HG02981 (cell line): ENCODE measurements around the gene PHC3.

ENCODE experiments used
- ATAC-seq: cut with Tn5 transposase; IDR thresholded peaks from one replicate; pipeline ENCODE4 v1.9.1; 2021; ENCODE audit warnings: mild to moderate bottlenecking, moderate library complexity; ENCODE audit not compliant: unreplicated experiment

Gene PHC3

DNA sequence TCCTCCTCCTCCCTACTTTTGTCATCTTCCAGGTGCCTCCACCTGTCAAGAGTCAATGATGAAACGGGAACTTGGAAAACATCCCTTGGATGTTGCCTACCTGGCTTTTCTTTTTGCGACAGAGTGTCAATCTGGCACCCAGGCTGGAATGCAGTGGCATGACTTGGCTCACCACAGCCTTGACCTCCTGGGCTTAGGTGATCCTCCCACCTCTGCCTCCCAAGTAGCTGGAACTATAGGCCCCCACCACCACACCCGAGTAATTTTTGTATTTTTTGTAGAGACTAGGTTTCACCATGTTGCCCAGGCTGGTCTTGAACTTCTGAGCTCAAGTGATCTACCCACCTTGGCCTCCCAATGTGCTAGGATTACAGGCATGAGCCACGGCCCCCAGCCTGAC is 100.9 kb downstream of the PHC3 start:
- ATAC-seq = no peak

DNA sequence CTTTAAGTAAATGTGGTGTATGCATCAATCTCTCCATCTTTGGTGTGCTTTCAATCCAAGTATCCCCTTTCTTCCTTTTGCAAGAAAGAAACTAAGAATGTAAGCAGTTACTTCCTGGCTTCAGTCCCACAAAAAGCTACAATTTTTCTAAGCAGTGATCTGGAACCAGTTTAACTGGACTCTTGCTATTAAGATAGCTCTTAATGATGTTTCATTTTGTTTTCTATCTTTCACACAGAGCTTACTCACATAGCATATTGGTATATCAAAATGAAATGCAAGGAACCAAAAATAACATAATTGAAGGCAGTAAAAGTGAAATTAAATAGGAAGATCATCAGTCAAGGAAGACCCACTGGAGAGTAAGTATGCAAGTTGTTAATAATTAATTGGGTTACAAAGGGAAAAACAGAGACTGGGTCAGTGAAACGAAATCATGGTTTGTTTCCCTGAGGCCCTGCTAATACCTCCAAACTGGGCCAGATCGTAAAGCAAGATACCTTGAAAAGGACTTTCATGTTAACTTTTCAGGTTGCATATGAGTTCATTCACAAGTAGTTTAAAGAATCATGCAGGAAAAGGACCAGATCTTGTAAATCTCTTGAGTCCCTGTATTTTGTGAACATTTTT is 101.9 kb downstream of the PHC3 start:
- ATAC-seq = no peak

DNA sequence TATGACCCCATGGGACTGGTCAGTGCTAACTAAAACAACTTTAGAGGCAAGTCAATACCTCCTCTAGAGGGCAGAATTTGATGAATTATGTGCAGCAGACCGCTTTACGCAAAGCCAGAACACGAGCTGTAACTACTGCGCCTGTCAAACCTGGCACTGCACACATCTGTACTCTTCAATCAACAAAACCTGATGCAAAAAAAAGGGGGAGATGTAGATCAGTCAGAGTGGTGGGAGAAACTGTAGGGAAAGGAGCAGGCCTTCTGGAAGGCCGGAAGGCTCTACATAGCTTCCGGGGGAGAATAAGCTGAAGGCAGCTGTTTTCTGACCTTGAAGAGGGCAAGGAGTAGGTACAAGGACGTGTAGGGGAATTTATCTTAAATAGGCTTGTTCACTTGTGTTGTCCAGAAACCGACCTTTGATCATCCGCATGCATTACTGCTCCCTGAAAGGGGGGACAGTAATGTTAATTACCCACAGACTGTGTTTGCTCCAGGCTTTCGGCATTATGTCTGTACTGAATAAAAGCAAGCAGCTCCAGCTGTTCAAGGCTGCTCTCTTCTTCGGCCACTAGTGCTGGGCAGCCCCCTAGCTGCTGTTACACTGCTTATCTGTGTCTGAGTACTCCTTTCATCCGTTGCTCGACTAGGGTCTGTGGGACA is 102.8 kb downstream of the PHC3 start:
- no peak for ATAC-seq

DNA sequence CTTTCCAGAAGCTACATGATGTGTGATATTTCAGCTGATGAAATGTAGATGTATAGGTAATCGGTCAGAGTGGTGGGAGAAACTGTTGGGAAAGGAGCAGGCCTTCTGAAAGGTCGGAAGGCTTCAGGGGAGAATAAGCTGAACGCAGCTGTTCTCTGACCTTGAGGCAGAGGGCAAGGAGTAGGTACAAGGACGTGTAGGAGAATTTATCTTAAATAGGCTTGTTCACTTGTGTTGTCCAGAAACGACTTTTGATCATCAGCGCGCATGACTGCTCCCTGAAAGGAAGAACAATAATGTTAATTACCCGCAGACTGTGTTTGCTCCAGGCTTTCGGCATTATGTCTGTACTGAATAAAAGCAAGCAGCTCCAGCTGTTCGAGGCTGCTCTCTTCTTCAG is 104.2 kb downstream of the PHC3 start:
- no peak for ATAC-seq

DNA sequence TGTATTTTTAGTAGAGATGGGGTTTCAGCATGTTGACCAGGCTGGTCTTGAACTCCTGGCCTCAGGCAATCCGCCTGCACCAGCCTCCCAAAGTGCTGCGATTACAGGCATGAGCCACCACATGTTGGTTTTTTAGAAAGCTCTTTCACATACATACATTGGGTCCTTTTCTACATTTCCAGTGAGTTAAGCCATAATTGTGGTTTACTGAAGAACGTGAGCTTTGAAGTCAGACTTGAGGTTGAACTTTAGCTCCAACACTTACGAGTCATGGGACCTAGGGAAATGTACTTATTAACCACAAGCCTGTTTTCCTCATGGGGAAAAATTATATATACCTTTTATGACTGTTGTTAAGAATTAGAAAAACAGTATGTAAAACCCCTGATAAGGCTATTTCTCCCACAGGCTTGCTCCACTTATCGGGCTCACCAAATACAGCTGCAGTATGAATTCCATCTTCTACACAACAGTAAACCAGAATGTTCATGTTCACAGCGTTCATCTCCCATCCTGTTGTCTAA is 104.8 kb downstream of the PHC3 start:
- ATAC-seq = no peak

DNA sequence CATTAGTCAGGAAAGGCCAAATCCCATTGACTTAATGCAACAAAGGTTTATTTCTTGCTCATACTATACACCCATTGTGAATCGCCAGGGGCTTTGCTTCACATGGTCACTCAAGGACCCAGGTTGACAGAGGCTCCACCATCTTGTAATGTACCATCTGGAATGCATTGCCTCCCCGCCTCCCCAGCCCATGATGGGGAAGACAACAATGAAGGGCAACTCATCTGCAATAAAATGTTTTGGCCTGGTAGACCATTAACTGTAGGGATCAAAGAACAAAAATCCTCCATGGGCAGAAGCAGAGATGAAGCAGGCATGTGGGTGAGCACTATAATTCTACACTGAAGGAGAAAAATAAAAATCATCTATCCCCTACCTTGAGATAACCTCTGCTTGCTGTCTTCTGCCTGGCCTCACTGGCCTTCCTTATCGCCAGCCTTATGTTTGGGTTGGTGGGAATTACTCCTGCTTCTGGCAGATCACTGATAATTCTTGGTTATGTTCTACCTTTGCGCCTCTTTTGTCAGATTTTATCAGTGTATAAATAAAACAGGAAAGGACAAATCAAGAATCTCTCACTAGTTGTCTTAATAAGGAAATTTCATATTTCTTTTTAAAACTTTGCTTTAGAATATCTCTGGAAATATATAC is 106.0 kb downstream of the PHC3 start:
- ATAC-seq = no peak

DNA sequence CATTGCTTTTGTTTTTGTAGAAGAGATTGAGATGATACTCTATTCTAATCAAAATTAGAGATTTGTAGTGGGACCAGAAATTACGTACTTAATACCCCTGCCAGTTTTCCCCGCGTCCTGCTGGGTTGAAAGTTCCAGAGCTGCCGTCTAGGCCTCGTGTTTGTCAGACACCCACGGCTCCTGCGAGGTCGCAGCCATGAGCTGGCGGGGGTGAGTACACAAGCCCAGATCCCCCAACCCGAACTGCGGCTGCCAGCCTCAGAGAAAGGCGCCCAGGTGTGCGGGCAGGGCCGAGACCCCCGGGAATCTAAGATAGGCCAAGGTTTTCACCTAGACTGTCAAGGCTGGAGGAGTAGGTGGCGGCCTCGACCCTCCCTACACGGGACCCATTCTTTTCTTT is 117.4 kb downstream of the PHC3 start:
- ATAC-seq = no peak

DNA sequence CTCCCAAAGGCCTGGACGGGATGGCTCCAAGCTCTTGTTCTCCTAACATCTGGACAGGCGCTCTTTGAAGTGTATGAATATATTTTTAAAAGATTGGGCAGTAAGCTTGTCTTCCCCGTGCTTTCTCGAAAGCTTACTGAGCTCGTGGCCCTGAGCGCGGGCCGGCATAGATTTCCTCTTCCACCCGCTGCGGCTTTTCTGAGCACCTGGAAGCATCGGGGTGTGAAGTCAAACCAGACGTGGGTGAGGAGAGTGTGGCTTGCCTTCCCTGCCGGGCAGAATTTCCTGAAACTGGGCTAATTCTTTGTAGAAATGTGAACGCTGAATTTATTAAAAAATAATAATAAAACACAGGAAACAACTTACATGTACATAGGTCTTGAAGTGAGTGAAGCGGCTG is 117.8 kb downstream of the PHC3 start:
- ATAC-seq = no peak

DNA sequence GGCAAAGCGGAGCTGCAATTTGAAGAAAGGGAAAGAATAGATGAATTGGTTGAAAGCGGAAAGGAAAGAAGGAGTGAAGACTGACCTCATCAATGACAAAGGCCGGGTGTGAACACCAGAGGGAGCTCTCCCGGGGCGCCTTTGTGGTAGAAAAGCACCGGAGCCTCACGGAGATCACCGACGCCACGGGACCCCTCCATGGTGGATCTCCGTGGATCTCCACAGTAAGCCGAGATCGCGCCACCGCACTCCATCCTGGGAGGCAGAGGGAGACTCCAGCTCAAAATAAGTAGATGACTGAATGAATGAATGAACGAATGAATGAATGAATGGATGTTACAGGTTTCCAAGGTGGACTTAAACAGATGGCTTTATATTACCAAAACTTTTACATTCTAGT is 118.8 kb downstream of the PHC3 start:
- no peak for ATAC-seq

DNA sequence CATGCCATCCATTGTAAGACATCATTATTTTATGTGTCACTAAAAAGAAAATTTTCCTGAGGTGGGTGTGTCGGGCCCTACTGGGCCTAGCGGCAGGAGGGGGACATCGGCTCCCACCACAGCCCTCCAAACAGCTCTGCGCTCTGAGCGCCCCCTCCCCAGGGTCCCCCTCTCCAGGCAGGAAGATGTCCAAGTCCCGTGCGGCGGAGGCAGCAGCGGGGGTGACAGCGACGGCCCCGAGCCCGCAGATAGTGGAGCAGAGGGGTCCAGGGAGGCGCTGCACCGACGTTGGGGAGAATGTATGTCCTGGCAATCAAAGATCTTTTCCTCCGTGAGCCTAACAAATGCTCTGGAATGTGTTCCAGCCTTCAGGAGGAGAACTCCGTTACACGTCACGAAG is 119.5 kb downstream of the PHC3 start:
- no peak for ATAC-seq

DNA sequence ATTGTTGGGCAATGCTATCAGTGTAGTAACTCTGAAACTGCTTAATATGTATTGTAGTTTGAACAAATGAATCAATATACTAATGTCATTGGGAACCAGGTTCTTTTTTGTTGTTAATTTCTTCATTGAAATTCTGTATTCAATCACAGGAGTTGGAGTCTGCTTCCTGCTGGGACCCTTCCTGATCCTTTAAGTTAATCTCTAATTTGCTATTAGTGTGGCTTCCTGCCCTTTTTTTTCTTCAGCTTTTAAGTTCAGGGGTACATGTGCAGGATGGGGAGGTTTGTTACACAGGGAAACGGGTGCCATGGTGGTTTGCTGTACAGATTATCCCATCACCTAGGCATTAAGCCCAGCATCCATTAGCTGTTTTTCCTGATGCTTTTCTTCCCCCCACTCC is 122.1 kb downstream of the PHC3 start:
- ATAC-seq = no peak

DNA sequence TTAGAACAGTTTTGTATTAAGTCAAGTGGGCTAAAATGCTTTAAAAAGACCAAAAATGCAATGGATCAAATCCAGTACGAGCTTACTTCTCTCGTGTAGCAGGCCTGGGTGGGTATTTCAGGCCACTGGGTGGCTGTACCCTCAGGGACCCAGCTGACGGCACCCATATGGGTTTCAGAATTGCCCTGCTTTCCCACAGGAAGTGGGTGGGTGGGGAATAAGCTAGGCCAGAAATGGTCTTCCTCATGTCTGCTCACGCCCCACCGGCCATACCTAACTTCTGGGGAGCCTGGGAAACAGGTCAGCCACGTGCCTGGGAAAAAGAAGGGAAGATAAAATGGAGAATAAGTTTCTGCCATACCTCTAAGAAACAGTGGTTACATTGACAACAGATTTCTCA is 123.4 kb downstream of the PHC3 start:
- no peak for ATAC-seq

DNA sequence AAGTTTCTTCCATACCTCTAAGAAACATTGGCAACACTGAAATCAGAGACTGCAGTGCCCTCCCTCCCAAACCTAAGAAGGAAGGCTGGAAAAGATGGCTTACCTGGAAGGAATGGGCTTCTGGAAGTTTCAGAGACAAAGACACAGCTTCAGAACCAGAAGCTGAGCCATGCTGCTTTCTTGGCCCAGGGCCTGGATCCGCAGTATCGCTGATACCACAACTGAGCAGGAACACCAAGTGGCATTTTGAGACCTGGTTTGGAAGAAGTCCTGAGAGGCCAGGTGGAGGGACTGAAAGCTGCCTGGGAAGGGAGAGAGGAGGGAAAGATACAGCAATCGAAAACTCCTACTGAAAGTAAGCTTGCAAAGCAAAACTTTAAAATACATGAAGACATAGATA is 124.0 kb downstream of the PHC3 start:
- no peak for ATAC-seq

DNA sequence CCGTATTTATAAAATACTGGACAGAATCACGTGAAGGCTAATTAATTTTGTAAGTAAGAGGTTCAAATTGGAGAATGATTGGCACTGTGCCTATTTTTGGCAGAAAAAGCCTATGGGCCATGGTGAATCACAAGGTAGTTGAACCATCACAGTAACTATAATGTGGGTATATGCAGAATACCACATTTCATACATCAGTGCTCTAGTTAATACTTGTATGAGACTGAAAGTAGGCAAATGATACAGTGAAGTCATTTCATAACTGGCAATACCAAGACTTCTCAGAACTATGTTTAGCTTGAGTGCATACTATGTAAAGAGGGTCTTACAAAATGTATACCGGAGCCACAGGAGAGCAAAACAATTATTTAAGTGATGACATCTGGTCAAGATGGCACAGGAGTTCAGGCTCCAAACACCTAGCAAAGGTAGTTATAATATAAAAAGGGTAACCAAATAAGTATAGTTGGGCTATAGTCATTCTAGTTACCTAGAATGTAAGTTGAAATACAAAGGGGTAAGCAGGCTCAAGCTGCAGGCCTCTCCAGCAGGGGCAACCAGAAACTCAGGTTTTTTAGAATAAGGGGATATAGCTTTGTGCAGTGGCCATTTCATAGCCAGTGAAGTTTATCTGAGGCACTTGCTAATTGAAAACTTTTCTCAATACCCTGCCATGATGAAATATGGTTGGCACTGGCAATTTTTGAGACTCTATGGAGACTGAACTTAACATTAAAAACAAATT is 124.7 kb downstream of the PHC3 start:
- ATAC-seq = peak; percentile 97

DNA sequence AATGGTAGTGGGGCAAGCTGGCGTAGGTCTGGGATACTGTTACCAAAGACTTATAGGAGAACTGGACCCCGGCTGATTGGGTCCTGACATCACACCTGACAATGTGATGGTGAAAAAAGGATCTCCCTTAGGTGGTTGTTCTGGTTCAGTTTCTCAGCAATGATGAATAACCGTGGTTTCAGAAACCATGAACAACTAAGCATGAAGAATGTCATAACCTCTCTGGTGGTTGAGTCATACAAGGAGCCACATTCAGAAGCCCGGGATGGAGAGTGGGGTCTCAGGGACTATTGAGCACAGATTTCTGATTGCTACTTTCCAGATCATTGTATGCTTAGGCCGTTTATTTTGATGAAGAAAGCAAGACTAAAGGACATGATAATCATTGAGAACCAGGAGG is 126.3 kb downstream of the PHC3 start:
- ATAC-seq = peak; percentile 62

DNA sequence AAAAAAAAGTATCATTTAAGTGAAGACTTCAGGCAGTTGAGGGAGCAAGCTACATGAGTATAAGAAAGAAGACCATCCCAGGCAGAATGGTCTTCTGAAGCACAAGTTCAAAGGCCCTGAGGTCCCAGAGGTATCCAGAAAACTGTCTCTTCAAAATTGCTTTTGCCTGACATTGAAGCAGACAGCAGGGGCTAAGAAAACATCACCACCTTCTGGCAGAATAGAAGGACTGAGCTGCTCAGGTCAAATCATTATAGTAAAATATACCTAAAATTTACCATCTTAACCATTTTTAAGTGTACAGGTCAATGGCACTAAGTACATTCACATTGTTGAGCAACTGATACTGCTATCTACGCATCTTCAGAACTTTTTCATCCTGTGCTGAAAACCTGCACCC is 127.3 kb downstream of the PHC3 start:
- ATAC-seq = no peak

DNA sequence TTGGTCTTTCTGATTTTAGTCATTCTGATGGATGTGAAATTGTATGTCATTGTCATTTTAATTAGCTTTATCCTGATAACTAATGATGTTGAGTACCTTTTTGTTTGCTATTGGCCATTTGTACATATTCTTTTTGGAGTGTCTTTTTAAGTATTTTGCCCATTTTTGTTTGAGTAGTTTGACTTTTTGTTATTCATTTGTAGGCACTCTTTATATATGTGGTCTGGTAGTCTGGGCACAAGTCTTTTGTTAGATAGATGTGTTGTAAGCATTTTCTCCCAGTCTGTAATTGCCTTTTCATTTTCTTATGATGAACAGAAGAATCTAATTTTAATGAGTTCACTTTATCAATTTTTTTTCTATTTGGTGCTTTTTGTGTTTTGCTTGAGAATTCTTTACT is 129.1 kb downstream of the PHC3 start:
- no peak for ATAC-seq

DNA sequence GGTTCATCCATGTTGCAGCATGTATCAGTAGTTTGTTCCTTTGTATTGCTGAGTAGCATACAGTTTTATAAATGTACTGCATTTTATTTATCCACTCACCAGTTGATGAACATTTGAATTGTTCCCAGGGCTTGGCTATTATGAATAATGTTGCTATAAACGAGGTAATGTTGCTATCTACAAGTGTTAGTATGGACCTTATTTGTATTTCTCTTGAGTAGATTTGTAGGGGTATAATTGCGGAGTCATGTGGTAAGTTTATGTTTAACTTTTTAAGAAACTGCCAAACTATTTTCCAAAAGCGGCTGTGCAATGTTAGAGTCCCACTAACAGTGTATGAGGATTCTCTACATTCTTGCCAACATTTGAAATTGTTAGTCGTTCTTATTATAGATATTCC is 130.8 kb downstream of the PHC3 start:
- ATAC-seq = no peak

DNA sequence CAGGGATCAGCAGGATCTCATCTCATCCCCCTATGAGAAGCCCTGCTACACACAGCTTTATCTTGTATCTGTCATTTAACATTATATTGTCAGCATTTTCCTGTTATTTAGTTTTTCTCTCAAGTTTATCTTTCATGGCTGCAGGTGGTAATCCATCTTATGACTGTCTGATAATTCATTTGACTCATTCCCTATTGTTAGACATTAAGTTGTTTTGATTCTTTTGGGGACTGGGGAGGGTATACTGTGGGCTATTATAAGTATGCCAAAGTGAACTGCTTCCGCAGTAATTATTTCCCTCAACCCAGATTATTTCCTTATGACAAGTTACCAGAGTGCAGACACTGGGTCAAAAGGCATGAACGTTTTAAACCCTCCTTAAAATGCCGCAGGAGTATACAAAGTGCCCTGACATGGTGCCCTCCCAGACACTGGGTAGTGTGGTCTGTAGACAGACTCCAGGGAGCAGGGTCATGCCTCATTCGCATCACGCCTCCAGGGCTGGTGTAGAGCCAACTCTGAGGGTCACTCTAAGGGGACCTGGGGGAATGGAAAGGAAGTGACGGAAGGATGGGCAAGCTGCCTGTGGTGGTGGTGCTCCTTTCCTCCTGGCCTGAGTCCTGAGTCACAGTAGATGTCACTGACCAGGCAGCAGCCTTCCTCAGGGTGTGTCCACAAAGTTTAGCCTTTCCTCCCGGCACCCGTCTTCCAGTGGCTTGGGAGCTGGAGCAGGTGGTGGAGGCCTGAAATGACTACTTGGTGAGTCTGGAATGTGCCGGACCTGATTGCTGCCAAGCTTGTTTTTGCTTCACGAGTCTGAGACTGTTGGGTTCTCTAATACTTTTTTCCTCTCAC is 132.2 kb downstream of the PHC3 start:
- no peak for ATAC-seq

DNA sequence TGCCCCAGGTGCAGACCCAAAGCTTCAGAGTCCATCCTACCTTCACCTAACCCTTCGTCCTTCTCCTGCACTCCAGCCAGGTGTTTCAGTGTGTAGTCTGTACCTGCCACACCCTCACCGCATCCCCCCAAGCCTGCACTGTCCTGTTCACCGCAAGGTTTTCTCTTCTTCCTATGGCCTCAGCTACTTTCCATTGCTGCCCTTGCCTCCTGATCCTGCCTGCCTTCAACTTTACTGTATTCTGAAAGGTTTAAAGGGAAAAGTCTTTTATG is 134.5 kb downstream of the PHC3 start:
- no peak for ATAC-seq
